A549 (cell line): Measurements from ENCODE around the gene TMEM232. TPM values are rescaled to one million over a fixed set of nuclear protein-coding genes. Genes with fewer than 3 reads are reported as not detected.

Source experiments
- ATAC-seq, 2 experiments: fragments of 200-7000 bp in 1 of 2; fragments of >200 bp in 1 of 2; cut with Nextera tagmentation in 1 of 2; cut with Tn5 transposase in 1 of 2; 3 replicates each; pipeline versions ENCODE4 v1.8.0 to v1.9.1; 2018 to 2020; ENCODE audit warnings: mild to moderate bottlenecking in 1 of 2, moderate library complexity in 1 of 2
- CTCF ChIA-PET: fragments of 300-600 bp; sonication (Branson Sonifier 250); formaldehyde crosslinking; extraction: SDS; loops from one replicate; lab custom pipeline; 2021; ENCODE audit warnings: antibody characterized with exemption, inconsistent platforms; lab: Yijun Ruan, JAX
- POLR2A ChIA-PET: fragments of 350-600 bp; formaldehyde crosslinking; extraction: SDS; loops from one replicate; lab custom pipeline; 2021; ENCODE audit warnings: antibody characterized with exemption, inconsistent platforms; lab: Yijun Ruan, JAX
- DNase-seq, 2 experiments: peaks; one replicate each; pipeline versions ENCODE4 v3.0.0 to v3.0.0-alpha.2; 2011 to 2016; ENCODE audit warnings: low read depth in 1 of 2, low spot score in 1 of 2
- FAIRE-seq: peaks from 2 replicates; lab custom pipeline; 2011; peaks lifted over from hg19 to GRCh38; lab: Jason Lieb, UNC
- H3K27ac ChIP-seq, 2 experiments: fragments of >200 bp; sonication (Bioruptor Twin); formaldehyde crosslinking; 3 replicates each; pipeline ENCODE4 v1.5.1; 2016 to 2017
- H3K4me1 ChIP-seq: fragments of >200 bp; sonication (Bioruptor Twin); formaldehyde crosslinking; 3 replicates; pipeline ENCODE4 v1.6.1; 2016
- H3K4me2 ChIP-seq: fragments of >200 bp; sonication (Bioruptor Twin); formaldehyde crosslinking; 3 replicates; pipeline ENCODE4 v1.6.1; 2016
- H3K4me3 ChIP-seq: fragments of >200 bp; sonication (Bioruptor Twin); formaldehyde crosslinking; 3 replicates; pipeline ENCODE4 v1.5.1; 2016
- H3K9me3 ChIP-seq: fragments of >200 bp; sonication (Bioruptor Twin); formaldehyde crosslinking; 3 replicates; pipeline ENCODE4 v1.6.1; 2016
- ATOH8 ChIP-seq: fragments of 250-450 bp; sonication (Bioruptor Pico); IDR thresholded peaks from 2 replicates; pipeline ENCODE4 v1.5.0; 2020; ENCODE audit warnings: low read depth, mild to moderate bottlenecking, moderate library complexity
- BCL3 ChIP-seq: fragments of >200 bp; sonication (Bioruptor Twin); formaldehyde crosslinking; IDR thresholded peaks from 3 replicates; pipeline ENCODE4 v1.6.1; 2016
- CEBPB ChIP-seq, 2 experiments: fragments of >200 bp in 1 of 2; sonication (Bioruptor Twin) in 1 of 2; formaldehyde crosslinking in 1 of 2; IDR thresholded peaks; 2 replicates each; pipeline ENCODE4 v1.6.1; 2012 to 2016
- CHD2 ChIP-seq: fragments of 150-350 bp; IDR thresholded peaks from 2 replicates; pipeline ENCODE4 v1.6.1; 2014; ENCODE audit warnings: low read length; ENCODE audit not compliant: partially characterized antibody
- EHF ChIP-seq: fragments of 250-450 bp; sonication (Bioruptor Pico); IDR thresholded peaks from 2 replicates; pipeline ENCODE4 v1.5.0; 2020; ENCODE audit warnings: mild to moderate bottlenecking
- ELK1 ChIP-seq: fragments of 150-350 bp; IDR thresholded peaks from 2 replicates; pipeline ENCODE4 v1.6.1; 2014; ENCODE audit warnings: low read depth, mild to moderate bottlenecking, low read length
- EP300 ChIP-seq, 2 experiments: fragments of >200 bp; sonication (Bioruptor Twin); formaldehyde crosslinking; IDR thresholded peaks; 2 replicates in 1 of 2; 3 replicates in 1 of 2; pipeline ENCODE4 v1.6.1; 2016 to 2017
- ESRRA ChIP-seq: fragments of 150-350 bp; IDR thresholded peaks from 2 replicates; pipeline ENCODE4 v1.6.1; 2014; ENCODE audit warnings: mild to moderate bottlenecking, low read length, borderline replicate concordance
- FOSB ChIP-seq: fragments of 250-450 bp; sonication (Bioruptor Pico); IDR thresholded peaks from 2 replicates; pipeline ENCODE4 v1.5.0; 2020; ENCODE audit warnings: mild to moderate bottlenecking, moderate library complexity
- FOSL2 ChIP-seq, 2 experiments: fragments of 450-650 bp in 1 of 2; fragments of >200 bp in 1 of 2; sonication (Bioruptor Twin) in 1 of 2; formaldehyde crosslinking; IDR thresholded peaks; 2 replicates each; pipeline versions ENCODE4 v1.5.0 to v1.6.1; 2016 to 2020; ENCODE audit warnings: mild to moderate bottlenecking in 1 of 2, moderate library complexity in 1 of 2
- GATA3 ChIP-seq: IDR thresholded peaks from 2 replicates; pipeline ENCODE4 v1.6.1; 2012; ENCODE audit warnings: borderline replicate concordance
- HDAC2 ChIP-seq: fragments of 200-600 bp; sonication (generic); IDR thresholded peaks from 2 replicates; pipeline ENCODE4 v1.6.1; 2016
- HEYL ChIP-seq: fragments of 250-450 bp; sonication (Bioruptor Pico); IDR thresholded peaks from 2 replicates; pipeline ENCODE4 v1.8.0; 2021; ENCODE audit warnings: mild to moderate bottlenecking, moderate library complexity
- HOXA7 ChIP-seq: fragments of 250-450 bp; sonication (Bioruptor Pico); IDR thresholded peaks from 2 replicates; pipeline ENCODE4 v1.5.0; 2020; ENCODE audit warnings: mild to moderate bottlenecking, moderate library complexity
- HOXB5 ChIP-seq: fragments of 250-450 bp; sonication (Bioruptor Pico); IDR thresholded peaks from 2 replicates; pipeline ENCODE4 v1.5.0; 2020; ENCODE audit warnings: mild to moderate bottlenecking, moderate library complexity
- JUN ChIP-seq, 2 experiments: fragments of >200 bp; sonication (Bioruptor Twin); formaldehyde crosslinking; IDR thresholded peaks; 2 replicates in 1 of 2; 3 replicates in 1 of 2; pipeline ENCODE4 v1.6.1; 2016 to 2017
- JUNB ChIP-seq: fragments of >200 bp; sonication (Bioruptor Twin); formaldehyde crosslinking; IDR thresholded peaks from 2 replicates; pipeline ENCODE4 v1.6.1; 2016
- KDM1A ChIP-seq: fragments of 200-600 bp; sonication (generic); IDR thresholded peaks from 2 replicates; pipeline ENCODE4 v1.6.1; 2016; ENCODE audit warnings: low read depth, mild to moderate bottlenecking
- MAFK ChIP-seq: fragments of 450-650 bp; IDR thresholded peaks from 2 replicates; pipeline ENCODE4 v1.6.1; 2014; ENCODE audit not compliant: partially characterized antibody
- MAZ ChIP-seq: fragments of 150-350 bp; IDR thresholded peaks from 2 replicates; pipeline ENCODE4 v1.6.1; 2014; ENCODE audit warnings: antibody characterized with exemption, low read depth, low read length, borderline replicate concordance
- POLR2AphosphoS2 ChIP-seq: conservative IDR thresholded peaks from 2 replicates; pipeline ENCODE4 v1.6.1; 2012; ENCODE audit warnings: low read length, improper control_type of control experiment, inconsistent platforms
- RARB ChIP-seq: fragments of 250-450 bp; sonication (Bioruptor Pico); IDR thresholded peaks from 2 replicates; pipeline ENCODE4 v1.8.0; 2021; ENCODE audit warnings: mild to moderate bottlenecking, moderate library complexity
- RCOR1 ChIP-seq: fragments of 150-350 bp; IDR thresholded peaks from 2 replicates; pipeline ENCODE4 v1.6.1; 2014; ENCODE audit warnings: antibody characterized with exemption, low read length, low read depth
- RFX5 ChIP-seq: fragments of 450-650 bp; IDR thresholded peaks from 2 replicates; pipeline ENCODE4 v1.7.1; 2014; ENCODE audit warnings: antibody characterized with exemption, mild to moderate bottlenecking, moderate library complexity
- RNF2 ChIP-seq: fragments of 200-600 bp; sonication (generic); IDR thresholded peaks from 2 replicates; pipeline ENCODE4 v1.6.1; 2016; ENCODE audit warnings: low read depth, mild to moderate bottlenecking, antibody characterized with exemption, moderate library complexity, borderline replicate concordance
- TP53 ChIP-seq: fragments of 250-450 bp; sonication (Bioruptor Pico); IDR thresholded peaks from 2 replicates; pipeline ENCODE4 v1.5.0; 2021; ENCODE audit warnings: mild to moderate bottlenecking, moderate library complexity
- ZC3H11A ChIP-seq: fragments of 450-650 bp; IDR thresholded peaks from 2 replicates; pipeline ENCODE4 v1.6.1; 2014; ENCODE audit warnings: antibody characterized with exemption, mild to moderate bottlenecking
- ZFP36 ChIP-seq: fragments of 450-650 bp; IDR thresholded peaks from 2 replicates; pipeline ENCODE4 v1.6.1; 2014; ENCODE audit warnings: borderline replicate concordance; ENCODE audit not compliant: partially characterized antibody
- WGBS: methylation state at CpG from one replicate; pipeline ENCODE4 v1.1.6; 2017; ENCODE audit errors: missing lambda C conversion rate; 5-methylcytosine and 5-hydroxymethylcytosine counted together
- polyA plus RNA-seq, 4 experiments: library from polyadenylated mRNA; depleted of rRNA in 3 of 4; stranded (reverse); fragments of >200 nt; fragmentation: RNase III in 1 of 4; extraction: RNeasy Plus Mini Kit Qiagen cat#74134 plus additional on column Dnase treatment in 1 of 4; gene quantifications; 2 replicates in 3 of 4; 3 replicates in 1 of 4; pipeline ENCODE4 v1.2.3, GENCODE V29; 2011 to 2017
- TF ChIP-seq, protein P1 (sequence below): fragments of >200 bp; sonication (Bioruptor Twin); formaldehyde crosslinking; IDR thresholded peaks from 3 replicates; pipeline ENCODE4 v1.5.1; 2016

TMEM232 gene
- polyA plus RNA-seq, 2 of the 4 experiments (the other 2 are of a cell fraction): 0.12 to 0.39 TPM

GRCh38 chr5:110638970-110639902 lies 87.2 kb downstream of the TMEM232 start:
- CTCF ChIA-PET: interaction anchor here (1.1 kb wide), 1 partner anchor 16 kb away, joined by 3 read pairs; no protein-coding TSS in a partner anchor
- FAIRE-seq: no peak
- TF ChIP-seq RARB (CRISPR knock-in tag) (no peak), RCOR1 (no peak), ZC3H11A (no peak)
- TF ChIP-seq, protein P1, sequence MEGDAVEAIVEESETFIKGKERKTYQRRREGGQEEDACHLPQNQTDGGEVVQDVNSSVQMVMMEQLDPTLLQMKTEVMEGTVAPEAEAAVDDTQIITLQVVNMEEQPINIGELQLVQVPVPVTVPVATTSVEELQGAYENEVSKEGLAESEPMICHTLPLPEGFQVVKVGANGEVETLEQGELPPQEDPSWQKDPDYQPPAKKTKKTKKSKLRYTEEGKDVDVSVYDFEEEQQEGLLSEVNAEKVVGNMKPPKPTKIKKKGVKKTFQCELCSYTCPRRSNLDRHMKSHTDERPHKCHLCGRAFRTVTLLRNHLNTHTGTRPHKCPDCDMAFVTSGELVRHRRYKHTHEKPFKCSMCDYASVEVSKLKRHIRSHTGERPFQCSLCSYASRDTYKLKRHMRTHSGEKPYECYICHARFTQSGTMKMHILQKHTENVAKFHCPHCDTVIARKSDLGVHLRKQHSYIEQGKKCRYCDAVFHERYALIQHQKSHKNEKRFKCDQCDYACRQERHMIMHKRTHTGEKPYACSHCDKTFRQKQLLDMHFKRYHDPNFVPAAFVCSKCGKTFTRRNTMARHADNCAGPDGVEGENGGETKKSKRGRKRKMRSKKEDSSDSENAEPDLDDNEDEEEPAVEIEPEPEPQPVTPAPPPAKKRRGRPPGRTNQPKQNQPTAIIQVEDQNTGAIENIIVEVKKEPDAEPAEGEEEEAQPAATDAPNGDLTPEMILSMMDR: no peak
- TF ChIP-seq, all 56 proteins: peak for 0
- no peaks in the 10 kb centered on the region for H3K4me1 ChIP-seq
- no peak overlapping the region for H3K4me2 ChIP-seq
- POLR2A ChIA-PET: no interaction called here
- WGBS: 9% methylated on average over 3 of the region's 3 CpGs
- ATAC-seq (no peak), DNase-seq (no peak)
- H3K4me3 ChIP-seq: no peak overlapping the region
- no peak overlapping the region for H3K27ac ChIP-seq
- H3K9me3 ChIP-seq: no peaks in the 10 kb centered on the region

- H3K4me2 ChIP-seq: no peak overlapping the region
- no peak overlapping the region for H3K27ac ChIP-seq
- no peaks in the 10 kb centered on the region for H3K9me3 ChIP-seq
- POLR2A ChIA-PET: no interaction called here
- no peak for TF ChIP-seq EHF
- no peak for TF ChIP-seq ESRRA
- TF ChIP-seq RFX5: no peak
- no peak for TF ChIP-seq HDAC2
- TF ChIP-seq POLR2AphosphoS2: no peak
- TF ChIP-seq RCOR1: no peak
- TF ChIP-seq EP300 (IDR thresholded peaks at IDR 0.05): no peak
- no peak for TF ChIP-seq ATOH8 (CRISPR knock-in tag)
- no peak for TF ChIP-seq JUN (IDR thresholded peaks at IDR 0.05)
- no peak for TF ChIP-seq HOXB5 (CRISPR knock-in tag)
- no peak for TF ChIP-seq KDM1A
- no peak for TF ChIP-seq GATA3
- TF ChIP-seq JUNB: no peak
- no peak for TF ChIP-seq ZFP36
- no peak for TF ChIP-seq RNF2
- DNase-seq (no peak), ATAC-seq (no peak), FAIRE-seq (no peak)
- H3K4me3 ChIP-seq: no peak overlapping the region
- CTCF ChIA-PET: no interaction called here
- no peaks in the 10 kb centered on the region for H3K4me1 ChIP-seq
Observed at GRCh38 chr5:110634475-110634874, 92.0 kb downstream of the TMEM232 start.

DNA sequence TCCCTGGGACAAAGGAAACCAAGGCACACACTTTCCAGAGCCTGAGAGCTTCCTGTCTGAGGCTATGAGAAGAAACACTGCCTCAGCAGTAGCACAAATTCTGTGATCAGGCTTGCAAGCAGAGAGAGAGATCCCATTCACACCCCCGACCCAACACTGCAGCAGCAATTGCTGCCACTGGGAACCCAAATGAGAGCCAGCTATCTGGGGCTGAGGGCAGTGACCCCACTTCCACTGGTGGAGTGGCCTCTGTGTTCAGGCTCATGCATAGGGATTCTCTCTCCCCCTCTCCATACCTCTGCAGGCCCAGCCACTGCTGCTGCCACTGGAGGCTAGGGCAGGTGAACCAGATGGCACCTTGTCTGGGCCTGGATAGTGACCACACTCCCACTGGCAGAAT lies 95.2 kb downstream of the TMEM232 start:
- no peaks in the 10 kb centered on the region for H3K9me3 ChIP-seq
- no peak for ATAC-seq
- ChIA-PET CTCF (no interaction called here), POLR2A (no interaction called here)
- WGBS: 0% methylated on average over 1 of the region's 1 CpG
- FAIRE-seq: no peak
- H3K4me3 ChIP-seq: no peak overlapping the region
- no peaks in the 10 kb centered on the region for H3K4me1 ChIP-seq
- H3K4me2 ChIP-seq: no peak overlapping the region
- no peak for DNase-seq
- no peak for TF ChIP-seq HEYL (CRISPR knock-in tag)
- no peak for TF ChIP-seq FOSB
- TF ChIP-seq RARB (CRISPR knock-in tag): no peak
- TF ChIP-seq TP53 (CRISPR knock-in tag): no peak
- TF ChIP-seq MAFK: no peak
- no peak for TF ChIP-seq JUNB
- no peak for TF ChIP-seq EHF
- TF ChIP-seq CHD2: no peak
- TF ChIP-seq FOSL2 (IDR thresholded peaks at IDR 0.05): no peak
- TF ChIP-seq FOSL2 (CRISPR knock-in tag; IDR thresholded peaks at IDR 0.05): no peak
- no peak for TF ChIP-seq MAZ
- TF ChIP-seq CEBPB (IDR thresholded peaks at IDR 0.05): no peak
- no peak for TF ChIP-seq POLR2AphosphoS2
- no peak for TF ChIP-seq ELK1
- no peak for TF ChIP-seq HOXA7 (CRISPR knock-in tag)
- no peak for TF ChIP-seq EP300 (IDR thresholded peaks at IDR 0.05)
- no peak for TF ChIP-seq BCL3
- H3K27ac ChIP-seq: no peak overlapping the region
